ENCODE results near the gene TRIO. TPM values are rescaled to one million over a fixed set of nuclear protein-coding genes. Genes with fewer than 3 reads are reported as not detected.

The TRIO gene
- total RNA-seq, 1 donor = 211 TPM

DNA sequence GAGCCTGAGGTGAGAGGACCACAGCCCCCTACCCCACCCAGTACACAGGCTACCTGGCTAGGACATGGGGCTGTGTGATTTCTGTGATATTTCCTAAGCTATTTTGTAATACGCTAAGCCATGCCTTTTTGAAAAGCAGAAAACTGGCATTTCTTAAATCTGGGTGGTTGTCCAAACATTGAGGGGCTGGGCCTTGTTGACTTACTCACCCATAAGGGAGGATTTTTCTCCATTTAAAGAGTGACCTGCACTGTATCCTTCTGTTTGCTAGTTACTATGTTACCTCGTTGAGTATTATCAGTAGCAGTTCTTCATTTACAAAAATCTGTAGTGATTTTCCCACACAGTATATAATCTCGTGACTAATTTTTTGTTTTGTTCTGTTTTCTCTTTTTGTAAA, 321.0 kb downstream of the TRIO start:
- TF ChIP-seq, protein P1, sequence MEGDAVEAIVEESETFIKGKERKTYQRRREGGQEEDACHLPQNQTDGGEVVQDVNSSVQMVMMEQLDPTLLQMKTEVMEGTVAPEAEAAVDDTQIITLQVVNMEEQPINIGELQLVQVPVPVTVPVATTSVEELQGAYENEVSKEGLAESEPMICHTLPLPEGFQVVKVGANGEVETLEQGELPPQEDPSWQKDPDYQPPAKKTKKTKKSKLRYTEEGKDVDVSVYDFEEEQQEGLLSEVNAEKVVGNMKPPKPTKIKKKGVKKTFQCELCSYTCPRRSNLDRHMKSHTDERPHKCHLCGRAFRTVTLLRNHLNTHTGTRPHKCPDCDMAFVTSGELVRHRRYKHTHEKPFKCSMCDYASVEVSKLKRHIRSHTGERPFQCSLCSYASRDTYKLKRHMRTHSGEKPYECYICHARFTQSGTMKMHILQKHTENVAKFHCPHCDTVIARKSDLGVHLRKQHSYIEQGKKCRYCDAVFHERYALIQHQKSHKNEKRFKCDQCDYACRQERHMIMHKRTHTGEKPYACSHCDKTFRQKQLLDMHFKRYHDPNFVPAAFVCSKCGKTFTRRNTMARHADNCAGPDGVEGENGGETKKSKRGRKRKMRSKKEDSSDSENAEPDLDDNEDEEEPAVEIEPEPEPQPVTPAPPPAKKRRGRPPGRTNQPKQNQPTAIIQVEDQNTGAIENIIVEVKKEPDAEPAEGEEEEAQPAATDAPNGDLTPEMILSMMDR (IDR thresholded peaks at IDR 0.05; ENCODE audit: insufficient read depth, low read length) = no peak
- DNase-seq (ENCODE audit: low read depth) = peak; percentile 73
- no peak overlapping the region for H3K4me3 ChIP-seq (ENCODE audit: low read depth, low read length)

DNA sequence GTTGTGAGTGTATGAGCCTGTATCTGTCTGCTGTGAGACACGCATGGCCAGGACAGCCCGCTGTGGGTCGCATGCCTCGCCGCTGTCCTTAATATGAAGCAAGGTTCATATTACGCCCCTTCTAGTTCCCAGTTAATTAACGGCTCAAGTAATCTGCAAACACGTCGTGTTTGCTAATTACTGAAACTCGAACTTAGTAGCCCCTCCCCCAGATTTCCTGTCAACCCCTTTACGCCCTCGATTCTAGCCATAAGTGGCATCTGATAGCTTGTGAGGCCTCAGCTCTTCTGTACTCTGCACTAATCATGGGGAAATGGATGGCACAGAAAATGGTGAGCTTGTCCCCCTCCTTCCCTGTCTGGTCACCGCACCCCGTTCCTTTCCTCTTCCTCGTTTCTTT, 321.5 kb downstream of the TRIO start:
- H3K4me3 ChIP-seq (ENCODE audit: low read depth, low read length) = no peak overlapping the region
- no peak for DNase-seq (ENCODE audit: low read depth)
- TF ChIP-seq, protein P1 (IDR thresholded peaks at IDR 0.05; ENCODE audit: insufficient read depth, low read length) = no peak

DNA sequence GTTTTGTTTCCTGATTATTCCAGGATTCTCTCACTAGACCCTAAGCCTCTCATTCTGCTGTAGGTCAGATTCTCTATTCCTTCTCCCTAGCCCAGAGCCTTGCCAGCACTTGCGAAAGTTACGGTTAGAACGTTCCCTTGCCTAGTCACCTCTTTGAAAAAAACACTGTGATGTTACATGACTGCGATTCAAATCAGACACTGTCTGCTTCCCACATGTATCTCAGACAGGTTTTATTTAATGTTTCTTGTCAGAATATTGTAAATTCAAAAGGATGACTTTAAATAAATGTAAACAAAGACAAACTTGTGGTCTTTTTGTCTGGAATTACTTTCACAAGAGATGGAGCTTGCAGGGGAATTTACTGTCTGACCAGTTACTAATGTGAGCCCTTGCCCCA, 322.0 kb downstream of the TRIO start:
- DNase-seq (ENCODE audit: low read depth) = peak; percentile 65
- H3K4me3 ChIP-seq (ENCODE audit: low read depth, low read length) = no peak overlapping the region
- TF ChIP-seq, protein P1 (IDR thresholded peaks at IDR 0.05; ENCODE audit: insufficient read depth, low read length) = no peak

DNA sequence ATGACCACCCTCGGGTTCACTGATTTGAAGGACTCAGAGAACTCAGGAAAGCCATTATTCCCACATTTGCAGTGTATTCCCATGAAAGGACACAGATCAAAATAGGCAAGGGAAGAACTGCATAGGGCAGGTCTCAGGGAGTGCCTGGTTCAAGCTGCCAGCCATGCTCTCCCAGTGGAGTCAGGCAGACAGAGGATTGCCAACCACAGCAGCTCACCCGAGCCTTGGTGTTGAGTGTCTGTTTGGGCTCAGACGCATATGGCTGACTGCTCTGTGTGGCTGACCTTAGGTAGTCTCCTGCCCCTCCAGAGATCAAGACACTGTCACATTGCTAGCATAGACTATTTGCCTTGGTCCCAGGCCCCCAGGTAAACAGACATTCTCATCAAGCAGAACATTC, 322.6 kb downstream of the TRIO start:
- DNase-seq (ENCODE audit: low read depth) = no peak

DNA sequence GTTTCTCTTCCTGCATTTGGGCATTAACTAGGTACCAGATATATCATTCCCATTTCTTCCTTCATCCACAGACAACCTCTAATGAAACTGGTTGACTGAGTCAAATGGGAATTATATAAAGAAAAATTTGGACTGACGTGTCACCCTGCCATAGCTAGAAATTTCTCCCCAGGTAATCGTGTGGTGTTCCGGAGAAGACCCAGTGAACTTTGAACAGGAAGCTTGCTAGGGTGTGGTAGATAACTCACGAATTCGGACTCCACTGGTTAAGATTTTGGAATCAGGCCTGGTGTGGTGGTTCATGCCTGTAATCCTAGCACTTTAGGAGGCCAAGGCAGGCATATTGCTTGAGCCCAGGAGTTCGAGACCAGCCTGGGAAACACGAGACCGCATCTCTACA, 324.1 kb downstream of the TRIO start:
- no peak overlapping the region for H3K4me3 ChIP-seq (ENCODE audit: low read depth, low read length)
- TF ChIP-seq, protein P1 (IDR thresholded peaks at IDR 0.05; ENCODE audit: insufficient read depth, low read length) = no peak
- no peak for DNase-seq (ENCODE audit: low read depth)

More for the DNA sequence above, 322.6 kb downstream of the TRIO start:
- TF ChIP-seq, protein P1 (IDR thresholded peaks at IDR 0.05; ENCODE audit: insufficient read depth, low read length) = no peak
- no peak overlapping the region for H3K4me3 ChIP-seq (ENCODE audit: low read depth, low read length)

DNA sequence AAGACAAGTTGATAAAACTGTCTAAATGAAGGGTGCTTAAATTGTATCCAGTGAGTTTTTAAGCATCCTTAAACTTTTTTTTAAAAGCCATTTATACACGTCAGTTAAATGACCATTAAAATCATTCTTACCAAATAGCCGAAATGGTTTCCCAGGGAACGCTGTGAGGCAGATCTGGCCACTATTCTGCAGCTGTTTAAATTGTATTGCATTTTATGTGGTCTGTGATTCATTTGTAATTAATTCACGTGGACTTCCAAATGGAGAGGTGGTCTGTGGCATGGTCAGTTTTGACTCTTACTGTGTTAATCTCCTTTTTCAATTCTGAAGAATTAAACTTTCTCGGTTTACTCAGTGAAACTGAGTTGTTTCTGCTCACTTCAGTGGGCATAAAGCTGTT, 324.7 kb downstream of the TRIO start:
- TF ChIP-seq, protein P1 (IDR thresholded peaks at IDR 0.05; ENCODE audit: insufficient read depth, low read length) = no peak
- H3K4me3 ChIP-seq (ENCODE audit: low read depth, low read length) = no peak overlapping the region
- peak; percentile 44 for DNase-seq (ENCODE audit: low read depth)
